Activated CD8-positive, alpha-beta memory T cell treated with anti-CD3 and anti-CD28 coated beads, Interleukin-2, amount 10 ng/mL, durations not matched to agents 7 days and 5 days (primary cell): Measurements from ENCODE around the gene DEFB110. TPM values are rescaled to one million over a fixed set of nuclear protein-coding genes. Genes with fewer than 3 reads are reported as not detected.

Experiments
- ATAC-seq: fragments of 150-1000 bp; cut with Tn5 transposase; one replicate; pipeline ENCODE4 v1.10.0; 2021; ENCODE audit warnings: moderate library complexity
- CTCF ChIA-PET: fragments of 350-600 bp; sonication (Branson Sonifier 250); formaldehyde crosslinking; loops from one replicate; lab custom pipeline; 2021; ENCODE audit warnings: antibody characterized with exemption; lab: Charles Lee
- DNase-seq: peaks from one replicate; pipeline ENCODE4 v3.0.0-alpha.2; 2020
- H3K27ac Mint-ChIP-seq: one replicate; pipeline ENCODE4 v1.8.0; 2021; ENCODE audit warnings: mild to moderate bottlenecking, mixed read lengths
- H3K27me3 Mint-ChIP-seq: one replicate; pipeline ENCODE4 v1.8.0; 2021; ENCODE audit warnings: mixed read lengths
- H3K36me3 Mint-ChIP-seq: one replicate; pipeline ENCODE4 v1.8.0; 2021; ENCODE audit warnings: mild to moderate bottlenecking, mixed read lengths
- H3K4me1 Mint-ChIP-seq: one replicate; pipeline ENCODE4 v1.8.0; 2021; ENCODE audit warnings: mixed read lengths
- H3K4me3 Mint-ChIP-seq: one replicate; pipeline ENCODE4 v1.8.0; 2021; ENCODE audit warnings: mild to moderate bottlenecking, moderate library complexity, mixed read lengths
- H3K9me3 Mint-ChIP-seq: one replicate; pipeline ENCODE4 v1.8.0; 2022; ENCODE audit warnings: low read depth, mixed read lengths
- total RNA-seq, 2 experiments: library from RNA; stranded (reverse); gene quantifications; one replicate each; pipeline ENCODE4 v1.2.3, GENCODE V29; 2021

Gene DEFB110
- not detected for total RNA-seq

GRCh38 chr6:50021894-50022293 is at the start of gene DEFB110:
Gene DEFB110, minus strand, starts transcription at chr6:50021994. Its CDS starts 59 bp downstream, at chr6:50021935.
- Mint-ChIP-seq H3K4me3 (no peak within 1 kb of the TSS), H3K27ac (no peak within 1 kb of the TSS), H3K4me1 (no peaks in the 10 kb centered on the region), H3K27me3 (no peaks in the 10 kb centered on the region), H3K36me3 (no peaks in the 10 kb centered on the region), H3K9me3 (no peaks in the 10 kb centered on the region)
- ATAC-seq (no peak), DNase-seq (no peak)
- CTCF ChIA-PET = no interaction called here

GRCh38 chr6:50070101-50070500 is 48.3 kb upstream of the DEFB110 start:
- peaks cover 4% of the 10 kb centered on the region for H3K9me3 Mint-ChIP-seq
- no peaks in the 10 kb centered on the region for H3K27me3 Mint-ChIP-seq
- H3K36me3 Mint-ChIP-seq = no peaks in the 10 kb centered on the region
- H3K4me1 Mint-ChIP-seq = no peaks in the 10 kb centered on the region
- no peak overlapping the region for H3K27ac Mint-ChIP-seq
- DNase-seq = no peak
- ATAC-seq = no peak
- CTCF ChIA-PET = no interaction called here
- H3K4me3 Mint-ChIP-seq = no peak overlapping the region

- no peaks in the 10 kb centered on the region for H3K27me3 Mint-ChIP-seq
- H3K4me3 Mint-ChIP-seq = no peak overlapping the region
- DNase-seq (no peak), ATAC-seq (no peak)
- H3K36me3 Mint-ChIP-seq = no peaks in the 10 kb centered on the region
- no peaks in the 10 kb centered on the region for H3K9me3 Mint-ChIP-seq
- H3K4me1 Mint-ChIP-seq = no peaks in the 10 kb centered on the region
- H3K27ac Mint-ChIP-seq = no peak overlapping the region
- CTCF ChIA-PET = no interaction called here
Measured at GRCh38 chr6:50062051-50062450, 40.3 kb upstream of the DEFB110 start.

- Mint-ChIP-seq H3K27ac (no peak overlapping the region), H3K36me3 (no peaks in the 10 kb centered on the region), H3K27me3 (no peaks in the 10 kb centered on the region), H3K9me3 (no peaks in the 10 kb centered on the region), H3K4me1 (no peaks in the 10 kb centered on the region), H3K4me3 (no peak overlapping the region)
- CTCF ChIA-PET = no interaction called here
- no peak for ATAC-seq
- DNase-seq = no peak
Measured at GRCh38 chr6:50056242-50056641, 34.4 kb upstream of the DEFB110 start.

- H3K4me1 Mint-ChIP-seq = no peaks in the 10 kb centered on the region
- H3K36me3 Mint-ChIP-seq = no peaks in the 10 kb centered on the region
- CTCF ChIA-PET = no interaction called here
- H3K9me3 Mint-ChIP-seq = peaks cover 2% of the 10 kb centered on the region
- no peak within 1 kb of the TSS for H3K4me3 Mint-ChIP-seq
- ATAC-seq (no peak), DNase-seq (no peak)
- H3K27ac Mint-ChIP-seq = no peak within 1 kb of the TSS
- no peaks in the 10 kb centered on the region for H3K27me3 Mint-ChIP-seq
Measured at GRCh38 chr6:50049829-50050228, 28.0 kb upstream of the DEFB110 start, which contains the start of gene DEFB112. Gene DEFB112, minus strand, starts transcription at chr6:50049929. Its CDS starts 60 bp downstream, at chr6:50049869.

GRCh38 chr6:50047026-50047425 is 25.2 kb upstream of the DEFB110 start:
- Mint-ChIP-seq H3K4me1 (no peaks in the 10 kb centered on the region), H3K9me3 (peaks cover 2% of the 10 kb centered on the region), H3K27ac (no peak overlapping the region), H3K4me3 (no peak overlapping the region), H3K36me3 (no peaks in the 10 kb centered on the region), H3K27me3 (no peaks in the 10 kb centered on the region)
- DNase-seq = no peak
- no peak for ATAC-seq
- CTCF ChIA-PET = no interaction called here

GRCh38 chr6:50030777-50031562 is 9.2 kb upstream of the DEFB110 start:
- Mint-ChIP-seq H3K9me3 (peaks cover 10% of the 10 kb centered on the region), H3K27me3 (no peaks in the 10 kb centered on the region), H3K4me1 (no peaks in the 10 kb centered on the region), H3K36me3 (no peaks in the 10 kb centered on the region), H3K27ac (no peak overlapping the region), H3K4me3 (no peak overlapping the region)
- no peak for DNase-seq
- CTCF ChIA-PET = no interaction called here
- ATAC-seq = no peak

- Mint-ChIP-seq H3K9me3 (peaks cover 10% of the 10 kb centered on the region), H3K4me1 (no peaks in the 10 kb centered on the region), H3K27me3 (no peaks in the 10 kb centered on the region), H3K4me3 (no peak overlapping the region), H3K36me3 (no peaks in the 10 kb centered on the region), H3K27ac (no peak overlapping the region)
- DNase-seq (no peak), ATAC-seq (no peak)
- CTCF ChIA-PET = no interaction called here
Measured at GRCh38 chr6:50030350-50030749, 8.6 kb upstream of the DEFB110 start.

- Mint-ChIP-seq H3K4me1 (no peaks in the 10 kb centered on the region), H3K27ac (no peak overlapping the region), H3K9me3 (peaks cover 2% of the 10 kb centered on the region), H3K4me3 (no peak overlapping the region), H3K36me3 (no peaks in the 10 kb centered on the region), H3K27me3 (no peaks in the 10 kb centered on the region)
- CTCF ChIA-PET = no interaction called here
- DNase-seq = no peak
- ATAC-seq = no peak
Measured at GRCh38 chr6:50025258-50025657, 3.5 kb upstream of the DEFB110 start.

- Mint-ChIP-seq H3K4me1 (no peaks in the 10 kb centered on the region), H3K36me3 (no peaks in the 10 kb centered on the region), H3K4me3 (no peak overlapping the region), H3K27me3 (no peaks in the 10 kb centered on the region), H3K9me3 (no peaks in the 10 kb centered on the region), H3K27ac (no peak overlapping the region)
- DNase-seq = no peak
- ATAC-seq = no peak
- CTCF ChIA-PET = no interaction called here
Measured at GRCh38 chr6:50007819-50008218, 14.0 kb downstream of the DEFB110 start.

GRCh38 chr6:50003139-50003538 is 18.7 kb downstream of the DEFB110 start:
- H3K9me3 Mint-ChIP-seq = no peaks in the 10 kb centered on the region
- no peak overlapping the region for H3K4me3 Mint-ChIP-seq
- no peak overlapping the region for H3K27ac Mint-ChIP-seq
- no peaks in the 10 kb centered on the region for H3K4me1 Mint-ChIP-seq
- no peak for DNase-seq
- ATAC-seq = no peak
- no peaks in the 10 kb centered on the region for H3K27me3 Mint-ChIP-seq
- H3K36me3 Mint-ChIP-seq = no peaks in the 10 kb centered on the region
- CTCF ChIA-PET = no interaction called here

- Mint-ChIP-seq H3K9me3 (no peaks in the 10 kb centered on the region), H3K4me3 (no peak overlapping the region), H3K36me3 (no peaks in the 10 kb centered on the region), H3K4me1 (no peaks in the 10 kb centered on the region), H3K27ac (no peak overlapping the region), H3K27me3 (no peaks in the 10 kb centered on the region)
- no peak for ATAC-seq
- CTCF ChIA-PET = no interaction called here
- no peak for DNase-seq
Measured at GRCh38 chr6:49995278-49995677, 26.5 kb downstream of the DEFB110 start.

- H3K4me3 Mint-ChIP-seq = no peak overlapping the region
- H3K27ac Mint-ChIP-seq = no peak overlapping the region
- peaks cover 5% of the 10 kb centered on the region for H3K9me3 Mint-ChIP-seq
- CTCF ChIA-PET = no interaction called here
- DNase-seq (no peak), ATAC-seq (no peak)
- no peaks in the 10 kb centered on the region for H3K27me3 Mint-ChIP-seq
- no peaks in the 10 kb centered on the region for H3K4me1 Mint-ChIP-seq
- H3K36me3 Mint-ChIP-seq = no peaks in the 10 kb centered on the region
Measured at GRCh38 chr6:49988900-49989299, 32.9 kb downstream of the DEFB110 start.

- H3K27me3 Mint-ChIP-seq = no peaks in the 10 kb centered on the region
- no peak overlapping the region for H3K27ac Mint-ChIP-seq
- no peak overlapping the region for H3K4me3 Mint-ChIP-seq
- CTCF ChIA-PET = no interaction called here
- H3K4me1 Mint-ChIP-seq = no peaks in the 10 kb centered on the region
- H3K36me3 Mint-ChIP-seq = no peaks in the 10 kb centered on the region
- H3K9me3 Mint-ChIP-seq = peaks cover 5% of the 10 kb centered on the region
- no peak for ATAC-seq
- no peak for DNase-seq
Measured at GRCh38 chr6:49987749-49988148, 34.0 kb downstream of the DEFB110 start.
